ENCODE measurements around the gene GHITM. TPM values are rescaled to one million over a fixed set of nuclear protein-coding genes. Genes with fewer than 3 reads are reported as not detected.

The GHITM gene
- total and polyA plus RNA-seq, 12 donors: 77.3 to 492 (median 266) TPM

- H3K27ac ChIP-seq: no peak overlapping the region
- no peak for TF ChIP-seq POLR2A (IDR thresholded peaks at IDR 0.05)
- TF ChIP-seq, protein P1, sequence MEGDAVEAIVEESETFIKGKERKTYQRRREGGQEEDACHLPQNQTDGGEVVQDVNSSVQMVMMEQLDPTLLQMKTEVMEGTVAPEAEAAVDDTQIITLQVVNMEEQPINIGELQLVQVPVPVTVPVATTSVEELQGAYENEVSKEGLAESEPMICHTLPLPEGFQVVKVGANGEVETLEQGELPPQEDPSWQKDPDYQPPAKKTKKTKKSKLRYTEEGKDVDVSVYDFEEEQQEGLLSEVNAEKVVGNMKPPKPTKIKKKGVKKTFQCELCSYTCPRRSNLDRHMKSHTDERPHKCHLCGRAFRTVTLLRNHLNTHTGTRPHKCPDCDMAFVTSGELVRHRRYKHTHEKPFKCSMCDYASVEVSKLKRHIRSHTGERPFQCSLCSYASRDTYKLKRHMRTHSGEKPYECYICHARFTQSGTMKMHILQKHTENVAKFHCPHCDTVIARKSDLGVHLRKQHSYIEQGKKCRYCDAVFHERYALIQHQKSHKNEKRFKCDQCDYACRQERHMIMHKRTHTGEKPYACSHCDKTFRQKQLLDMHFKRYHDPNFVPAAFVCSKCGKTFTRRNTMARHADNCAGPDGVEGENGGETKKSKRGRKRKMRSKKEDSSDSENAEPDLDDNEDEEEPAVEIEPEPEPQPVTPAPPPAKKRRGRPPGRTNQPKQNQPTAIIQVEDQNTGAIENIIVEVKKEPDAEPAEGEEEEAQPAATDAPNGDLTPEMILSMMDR (IDR thresholded peaks at IDR 0.05): no peak
- no peak for DNase-seq
- no peaks in the 10 kb centered on the region for H3K27me3 ChIP-seq
- H3K4me3 ChIP-seq: no peak overlapping the region
- no peaks in the 10 kb centered on the region for H3K36me3 ChIP-seq (replicated peaks in 1 of 2)
- WGBS, 4 donors: 59 to 77% (median 71%) methylated on average over 7 to 11 of the region's 11 CpGs
- intact Hi-C loops (cut with DNase I): no loop called here
- no peaks in the 10 kb centered on the region for H3K9me3 ChIP-seq (replicated peaks in 1 of 3)
- no peaks in the 10 kb centered on the region for H3K4me1 ChIP-seq (replicated peaks in 1 of 2)
Observed at GRCh38 chr10:84185526-84186175, 46.3 kb downstream of the GHITM start.

GRCh38 chr10:84188815-84189214 is 49.5 kb downstream of the GHITM start:
- no peak for TF ChIP-seq POLR2A (IDR thresholded peaks at IDR 0.05)
- TF ChIP-seq, protein P1 (IDR thresholded peaks at IDR 0.05): no peak
- H3K4me3 ChIP-seq: no peak overlapping the region
- no peak overlapping the region for H3K27ac ChIP-seq
- no peaks in the 10 kb centered on the region for H3K36me3 ChIP-seq (replicated peaks in 1 of 2)
- H3K9me3 ChIP-seq (replicated peaks in 1 of 3): no peaks in the 10 kb centered on the region
- DNase-seq: no peak
- WGBS, 4 donors: 63 to 87% (median 70%) methylated on average over 3 of the region's 3 CpGs
- H3K27me3 ChIP-seq: peaks cover 3% of the 10 kb centered on the region
- intact Hi-C loops (cut with DNase I): no loop called here
- H3K4me1 ChIP-seq (replicated peaks in 1 of 2): no peaks in the 10 kb centered on the region

- Histone ChIP-seq H3K9me3 (replicated peaks in 1 of 3) (no peaks in the 10 kb centered on the region), H3K27me3 (peaks cover 20% of the 10 kb centered on the region), H3K36me3 (replicated peaks in 1 of 2) (no peaks in the 10 kb centered on the region), H3K27ac (no peak overlapping the region), H3K4me1 (replicated peaks in 1 of 2) (peaks cover 8% of the 10 kb centered on the region in 2 donors), H3K4me3 (no peak overlapping the region)
- intact Hi-C loops (cut with DNase I): no loop called here
- DNase-seq: no peak
- 76 to 88% (median 81%) methylated on average over 1 to 3 of the region's 3 CpGs for WGBS, 4 donors
- TF ChIP-seq POLR2A (IDR thresholded peaks at IDR 0.05): no peak
- TF ChIP-seq, protein P1 (IDR thresholded peaks at IDR 0.05): no peak
Observed at GRCh38 chr10:84190621-84191020, 51.3 kb downstream of the GHITM start.

DNA sequence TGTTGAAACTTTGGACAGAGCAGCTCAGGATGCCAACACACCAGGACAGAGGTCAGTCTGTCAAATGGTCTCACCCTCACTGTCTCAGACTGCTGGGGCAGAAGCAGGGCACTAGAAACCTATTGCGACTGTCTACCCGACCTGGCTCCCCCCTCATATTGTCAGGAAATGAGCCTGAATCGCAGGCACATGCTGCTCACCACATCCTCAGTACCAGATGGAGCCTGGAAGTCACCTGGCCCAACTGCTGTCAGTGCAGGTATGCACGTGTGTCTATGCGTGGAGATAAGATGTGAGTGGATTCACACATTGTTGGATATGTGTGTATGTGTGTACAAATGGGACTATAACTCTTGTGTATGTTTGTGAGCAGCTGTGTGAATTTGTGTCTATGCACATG is 51.8 kb downstream of the GHITM start:
- peaks cover 24% of the 10 kb centered on the region for H3K27me3 ChIP-seq
- H3K9me3 ChIP-seq (replicated peaks in 1 of 3): no peaks in the 10 kb centered on the region
- no peak overlapping the region for H3K4me3 ChIP-seq
- DNase-seq: no peak
- H3K4me1 ChIP-seq (replicated peaks in 1 of 2): peaks cover 8% of the 10 kb centered on the region in 2 donors
- TF ChIP-seq, protein P1 (IDR thresholded peaks at IDR 0.05): no peak
- TF ChIP-seq POLR2A (IDR thresholded peaks at IDR 0.05): no peak
- intact Hi-C loops (cut with DNase I): no loop called here
- whole genome bisulfite sequencing, 4 donors: 72 to 85% (median 79%) methylated on average over 4 to 5 of the region's 5 CpGs
- H3K27ac ChIP-seq: no peak overlapping the region
- no peaks in the 10 kb centered on the region for H3K36me3 ChIP-seq (replicated peaks in 1 of 2)
